ENCODE results near the gene DNAJC4.

DNA sequence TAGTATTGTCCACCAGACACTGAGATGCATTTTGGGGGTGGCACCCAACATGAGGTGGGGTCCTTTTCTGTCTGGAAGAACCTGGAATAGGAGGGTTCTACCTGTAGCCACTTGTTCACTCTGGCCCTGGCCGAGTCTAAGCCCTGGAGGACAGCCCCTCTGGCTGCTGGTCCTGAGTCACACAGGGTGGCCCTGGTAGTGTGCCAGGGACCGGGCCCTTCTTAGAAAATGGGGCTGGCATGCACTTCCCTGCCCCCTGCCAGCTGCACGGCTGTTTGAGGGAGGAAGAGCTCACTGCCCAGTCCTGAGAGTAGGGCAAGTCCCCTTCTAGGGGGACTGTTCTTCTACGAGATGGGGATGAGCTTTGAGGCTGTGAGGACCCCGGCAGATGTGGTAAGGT is 23.1 kb downstream of the DNAJC4 start:
- TF ChIP-seq, protein P1, sequence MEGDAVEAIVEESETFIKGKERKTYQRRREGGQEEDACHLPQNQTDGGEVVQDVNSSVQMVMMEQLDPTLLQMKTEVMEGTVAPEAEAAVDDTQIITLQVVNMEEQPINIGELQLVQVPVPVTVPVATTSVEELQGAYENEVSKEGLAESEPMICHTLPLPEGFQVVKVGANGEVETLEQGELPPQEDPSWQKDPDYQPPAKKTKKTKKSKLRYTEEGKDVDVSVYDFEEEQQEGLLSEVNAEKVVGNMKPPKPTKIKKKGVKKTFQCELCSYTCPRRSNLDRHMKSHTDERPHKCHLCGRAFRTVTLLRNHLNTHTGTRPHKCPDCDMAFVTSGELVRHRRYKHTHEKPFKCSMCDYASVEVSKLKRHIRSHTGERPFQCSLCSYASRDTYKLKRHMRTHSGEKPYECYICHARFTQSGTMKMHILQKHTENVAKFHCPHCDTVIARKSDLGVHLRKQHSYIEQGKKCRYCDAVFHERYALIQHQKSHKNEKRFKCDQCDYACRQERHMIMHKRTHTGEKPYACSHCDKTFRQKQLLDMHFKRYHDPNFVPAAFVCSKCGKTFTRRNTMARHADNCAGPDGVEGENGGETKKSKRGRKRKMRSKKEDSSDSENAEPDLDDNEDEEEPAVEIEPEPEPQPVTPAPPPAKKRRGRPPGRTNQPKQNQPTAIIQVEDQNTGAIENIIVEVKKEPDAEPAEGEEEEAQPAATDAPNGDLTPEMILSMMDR (IDR thresholded peaks at IDR 0.05; ENCODE audit: poor library complexity, severe bottlenecking), result no peak
- TF ChIP-seq EZH2 (IDR thresholded peaks at IDR 0.05; ENCODE audit: borderline replicate concordance, insufficient read depth, low read length, poor library complexity, severe bottlenecking) (no peak), RAD21 (conservative IDR thresholded peaks at IDR 0.05) (no peak), POLR2AphosphoS5 (IDR thresholded peaks at IDR 0.05) (no peak), TAF1 (IDR thresholded peaks at IDR 0.05; ENCODE audit: low read depth) (no peak), SMC3 (conservative IDR thresholded peaks at IDR 0.05; ENCODE audit: poor library complexity) (no peak), EP300 (conservative IDR thresholded peaks at IDR 0.05; ENCODE audit: poor library complexity, severe bottlenecking) (no peak)

Data from neural cell (in vitro differentiated cells).